Right lobe of liver (tissue), 4 donors: ENCODE data around the gene CDK4.

ENCODE experiments used
- CTCF ChIP-seq, 4 donors: fragments of 200-600 bp in 3 of 4; fragments of 450-650 bp in 1 of 4; IDR thresholded peaks; one replicate each; pipeline versions ENCODE4 v1.5.1 to v1.8.0; 2016 to 2022; ENCODE audit warnings: antibody characterized with exemption in 4 of 4, mild to moderate bottlenecking in 2 of 4
- POLR2A ChIP-seq: fragments of 450-650 bp; IDR thresholded peaks from one replicate; pipeline ENCODE4 v1.6.1; 2017; ENCODE audit warnings: antibody characterized with exemption, mild to moderate bottlenecking
- donor health status: DM: no; HTN: no; CAD: no.
- donor health status: DM: no; HTN: no; CAD: no.
- donor health status: DM: no; HTN: yes; CAD: no.

- no peak for TF ChIP-seq CTCF (IDR thresholded peaks at IDR 0.05)
- no peak for TF ChIP-seq POLR2A
Observed at GRCh38 chr12:57793920-57794319, 41.8 kb upstream of the CDK4 start.
